HFFc6 (cell line): ENCODE data around the gene DERA. TPM values are rescaled to one million over a fixed set of nuclear protein-coding genes. Genes with fewer than 3 reads are reported as not detected.
"Not testable (repeated sequence)": the region's sequence is repeated elsewhere in the genome, so short reads cannot be mapped to it uniquely, and the experiment has no call there.

Source experiments
- DNase-seq: peaks from one replicate; pipeline ENCODE4 v3.0.0-alpha.2; 2018
- H3K27ac Mint-ChIP-seq: 2 replicates; pipeline ENCODE4 v1.8.0; 2020; ENCODE audit warnings: mild to moderate bottlenecking, mixed read lengths
- H3K27me3 Mint-ChIP-seq: 2 replicates; pipeline ENCODE4 v1.8.0; 2021; ENCODE audit warnings: mild to moderate bottlenecking, moderate library complexity, mixed read lengths; ENCODE audit not compliant: insufficient read depth
- H3K36me3 Mint-ChIP-seq: 2 replicates; pipeline ENCODE4 v1.8.0; 2021; ENCODE audit warnings: low read depth, mixed read lengths
- H3K4me1 Mint-ChIP-seq: 2 replicates; pipeline ENCODE4 v1.8.0; 2020; ENCODE audit warnings: low read depth, mixed read lengths
- H3K4me3 Mint-ChIP-seq: 2 replicates; pipeline ENCODE4 v1.8.0; 2020; ENCODE audit warnings: mild to moderate bottlenecking, moderate library complexity, mixed read lengths
- H3K9me3 Mint-ChIP-seq: 2 replicates; pipeline ENCODE4 v1.8.0; 2020; ENCODE audit warnings: mild to moderate bottlenecking, mixed read lengths
- total RNA-seq, 6 experiments: library from RNA; stranded (reverse); fragmentation: NEBNext Ultra II Directional; extraction: Animal tissue kit (Norgen Biotek cat#: 25700); gene quantifications; 2 replicates in 1 of 6; 3 replicates in 5 of 6; pipeline ENCODE4 v1.2.3, GENCODE V29; 2021
- TF ChIP-seq, protein P1 (sequence below): fragments of 200-600 bp; sonication (generic); IDR thresholded peaks from 2 replicates; pipeline ENCODE4 v1.5.0; 2021; ENCODE audit warnings: antibody characterized with exemption, mild to moderate bottlenecking

DERA gene
- total RNA-seq, 6 experiments from 2014 or later: 28.1 to 46.4 (median 36.3) TPM

DNA sequence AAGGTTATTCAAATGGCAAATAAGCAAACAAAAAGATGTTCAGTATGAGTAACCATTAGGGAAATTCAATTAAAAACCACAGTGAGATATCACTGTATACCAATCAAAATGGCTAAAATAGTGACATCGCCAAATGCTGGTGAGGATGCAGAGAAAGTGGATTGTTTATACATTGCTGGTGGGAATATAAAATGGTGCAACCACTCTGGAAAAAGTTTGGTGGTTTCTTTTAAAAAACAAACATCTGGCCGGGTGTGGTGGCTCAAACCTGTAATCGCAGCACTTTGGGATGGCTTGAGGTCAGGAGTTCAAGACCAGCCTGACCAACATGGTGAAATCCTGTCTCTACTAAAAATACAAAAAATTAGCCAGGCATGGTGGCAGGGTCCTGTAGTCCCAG is 42.9 kb upstream of the DERA start:
- Mint-ChIP-seq H3K27ac (no peak overlapping the region), H3K9me3 (peaks cover 11% of the 10 kb centered on the region)

DNA sequence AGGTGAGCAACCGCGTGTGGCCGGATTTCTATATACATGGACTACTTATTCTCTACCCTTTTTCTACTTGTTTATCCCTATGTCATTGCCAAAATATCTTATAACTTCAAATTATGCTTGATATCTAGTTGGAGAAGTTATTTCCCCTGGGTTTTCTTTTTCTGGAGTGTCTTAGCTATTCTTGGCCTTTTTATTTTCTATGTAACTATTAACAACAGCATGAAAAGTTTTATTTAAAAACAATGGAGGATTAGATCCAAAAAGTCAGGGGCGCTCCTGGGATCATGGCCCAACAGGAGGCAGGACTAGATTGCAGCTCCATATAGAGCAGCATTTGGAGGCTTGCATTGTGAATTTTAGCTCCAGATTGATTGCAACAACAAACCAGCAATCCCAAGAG is 37.6 kb upstream of the DERA start:
- peaks cover 12% of the 10 kb centered on the region; the same call in 1 of the 2 replicates for H3K36me3 Mint-ChIP-seq
- H3K27me3 Mint-ChIP-seq: peaks cover 7% of the 10 kb centered on the region
- no peak for DNase-seq
- H3K27ac Mint-ChIP-seq: no peak overlapping the region
- no peak overlapping the region for H3K4me3 Mint-ChIP-seq
- H3K4me1 Mint-ChIP-seq: no peaks in the 10 kb centered on the region
- peaks cover 11% of the 10 kb centered on the region for H3K9me3 Mint-ChIP-seq
- TF ChIP-seq, protein P1, sequence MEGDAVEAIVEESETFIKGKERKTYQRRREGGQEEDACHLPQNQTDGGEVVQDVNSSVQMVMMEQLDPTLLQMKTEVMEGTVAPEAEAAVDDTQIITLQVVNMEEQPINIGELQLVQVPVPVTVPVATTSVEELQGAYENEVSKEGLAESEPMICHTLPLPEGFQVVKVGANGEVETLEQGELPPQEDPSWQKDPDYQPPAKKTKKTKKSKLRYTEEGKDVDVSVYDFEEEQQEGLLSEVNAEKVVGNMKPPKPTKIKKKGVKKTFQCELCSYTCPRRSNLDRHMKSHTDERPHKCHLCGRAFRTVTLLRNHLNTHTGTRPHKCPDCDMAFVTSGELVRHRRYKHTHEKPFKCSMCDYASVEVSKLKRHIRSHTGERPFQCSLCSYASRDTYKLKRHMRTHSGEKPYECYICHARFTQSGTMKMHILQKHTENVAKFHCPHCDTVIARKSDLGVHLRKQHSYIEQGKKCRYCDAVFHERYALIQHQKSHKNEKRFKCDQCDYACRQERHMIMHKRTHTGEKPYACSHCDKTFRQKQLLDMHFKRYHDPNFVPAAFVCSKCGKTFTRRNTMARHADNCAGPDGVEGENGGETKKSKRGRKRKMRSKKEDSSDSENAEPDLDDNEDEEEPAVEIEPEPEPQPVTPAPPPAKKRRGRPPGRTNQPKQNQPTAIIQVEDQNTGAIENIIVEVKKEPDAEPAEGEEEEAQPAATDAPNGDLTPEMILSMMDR: no peak

More for the DNA sequence above, 42.9 kb upstream of the DERA start:
- TF ChIP-seq, protein P1: no peak
- no peak overlapping the region for H3K4me3 Mint-ChIP-seq
- peaks cover 5% of the 10 kb centered on the region for H3K27me3 Mint-ChIP-seq
- no peak for DNase-seq
- peaks cover 10% of the 10 kb centered on the region for H3K4me1 Mint-ChIP-seq
- H3K36me3 Mint-ChIP-seq: peaks cover 12% of the 10 kb centered on the region; the same call in 1 of the 2 replicates

DNA sequence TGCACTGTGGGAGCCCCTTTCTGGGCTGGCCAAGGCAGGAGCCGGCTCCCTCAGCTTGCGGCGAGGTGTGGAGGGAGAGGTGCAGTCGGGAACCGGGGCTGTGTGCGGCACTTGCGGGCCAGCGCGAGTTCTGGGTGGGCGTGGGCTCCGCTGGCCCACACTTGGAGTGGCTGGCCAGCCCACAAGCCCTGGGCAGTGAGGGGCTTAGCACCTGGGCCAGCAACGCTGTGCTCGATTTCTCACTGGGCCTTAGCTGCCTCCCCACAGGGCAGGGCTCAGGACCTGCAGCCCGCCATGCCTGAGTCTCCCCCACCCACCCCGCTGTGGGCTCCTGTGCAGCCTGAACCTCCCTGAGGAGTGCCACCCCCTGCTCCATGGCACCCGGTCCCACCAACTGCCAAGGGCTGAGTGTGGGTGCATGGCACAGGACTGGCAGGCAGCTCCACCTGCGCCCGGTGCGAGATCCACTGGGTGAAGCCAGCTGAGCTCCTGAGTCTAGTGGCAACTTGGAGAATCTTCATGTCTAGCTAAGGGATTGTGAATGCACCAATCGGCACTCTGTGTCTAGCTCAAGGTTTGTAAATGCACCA is 36.5 kb upstream of the DERA start:
- DNase-seq, H3K4me1 Mint-ChIP-seq, H3K4me3 Mint-ChIP-seq, H3K27me3 Mint-ChIP-seq, H3K9me3 Mint-ChIP-seq, H3K36me3 Mint-ChIP-seq, H3K27ac Mint-ChIP-seq: not testable (repeated sequence)

DNA sequence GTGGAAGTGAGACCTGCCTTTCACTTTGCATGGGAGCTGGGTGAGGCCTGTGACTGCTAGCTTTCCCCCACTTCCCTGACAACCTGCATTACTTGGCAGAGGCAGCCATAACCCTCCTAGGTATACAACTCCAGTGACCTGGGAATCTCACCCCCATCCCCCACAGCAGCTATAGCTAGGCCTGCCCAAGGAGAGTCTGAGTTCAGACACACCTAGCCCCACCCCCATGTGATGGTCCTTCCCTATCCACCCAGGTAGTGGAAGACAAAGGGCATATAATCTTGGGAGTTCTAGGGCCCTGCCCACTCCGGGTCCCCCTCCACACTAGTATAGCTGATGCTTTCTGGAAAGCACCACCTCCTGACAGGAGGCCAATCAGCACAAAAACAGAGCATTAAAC is 35.3 kb upstream of the DERA start:
- Mint-ChIP-seq H3K4me3 (no peak overlapping the region), H3K27me3 (peaks cover 2% of the 10 kb centered on the region), H3K36me3 (no peaks in the 10 kb centered on the region), H3K27ac (no peak overlapping the region), H3K4me1 (peaks cover 4% of the 10 kb centered on the region), H3K9me3 (no peaks in the 10 kb centered on the region)
- no peak for DNase-seq
- TF ChIP-seq, protein P1: no peak

DNA sequence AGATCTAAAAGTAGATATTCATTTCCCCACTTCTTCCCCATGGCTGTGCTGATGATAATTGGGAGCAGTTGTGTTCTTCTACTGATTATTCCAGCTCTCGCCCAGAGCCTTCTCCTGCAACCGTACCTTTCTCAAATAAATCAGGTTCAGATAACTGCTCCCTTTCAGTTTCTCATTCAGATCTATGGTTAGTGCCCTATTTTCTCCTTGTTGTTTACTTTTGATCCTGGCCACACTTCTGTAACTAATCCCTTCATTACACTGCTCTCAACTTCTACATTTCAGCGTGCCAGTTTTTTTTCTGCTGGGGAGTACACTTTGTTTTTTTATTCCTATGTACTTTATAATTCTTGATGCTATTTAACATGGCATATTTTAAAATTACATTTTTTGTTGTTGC is 31.7 kb upstream of the DERA start:
- DNase-seq: no peak
- TF ChIP-seq, protein P1: no peak
- no peak overlapping the region for H3K27ac Mint-ChIP-seq
- H3K36me3 Mint-ChIP-seq: peaks cover 20% of the 10 kb centered on the region
- H3K27me3 Mint-ChIP-seq: peaks cover 2% of the 10 kb centered on the region; the same call in 1 of the 2 replicates
- H3K9me3 Mint-ChIP-seq: no peaks in the 10 kb centered on the region
- H3K4me3 Mint-ChIP-seq: no peak overlapping the region
- peaks cover 25% of the 10 kb centered on the region for H3K4me1 Mint-ChIP-seq

DNA sequence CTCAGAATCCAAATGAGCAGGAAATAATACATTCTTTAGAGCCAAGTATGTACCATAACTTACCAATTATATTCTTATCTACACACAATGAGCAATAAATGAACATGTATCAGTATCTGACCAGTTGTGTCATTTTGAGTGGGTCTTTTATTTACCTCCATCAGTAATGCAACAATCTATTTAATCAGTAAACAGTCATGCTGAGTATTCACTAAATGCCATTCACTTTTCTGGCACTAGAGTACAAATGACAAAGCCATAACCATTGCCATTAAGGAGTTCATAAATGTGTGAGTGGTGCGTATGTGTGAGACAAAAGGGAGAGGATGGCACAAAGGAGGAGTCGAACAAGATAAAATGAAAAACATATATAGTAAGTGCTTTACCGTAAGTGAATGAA is 30.4 kb upstream of the DERA start:
- Mint-ChIP-seq H3K4me3 (peak overlapping the region; percentile 97; the same call in 1 of the 2 replicates), H3K27me3 (peaks cover 2% of the 10 kb centered on the region; the same call in 1 of the 2 replicates), H3K36me3 (peaks cover 33% of the 10 kb centered on the region), H3K9me3 (no peaks in the 10 kb centered on the region), H3K27ac (no peak overlapping the region; the same call in 1 of the 2 replicates), H3K4me1 (peaks cover 37% of the 10 kb centered on the region)
- no peak for DNase-seq
- TF ChIP-seq, protein P1: no peak
